Upper lobe of left lung (tissue), 4 donors: ENCODE measurements around the gene TSKU.

Experiments used
- EP300 ChIP-seq, 4 donors: sonication (generic); formaldehyde crosslinking; IDR thresholded peaks; one replicate each; pipeline ENCODE4 v1.5.1; 2017; ENCODE audit warnings: antibody characterized with exemption in 4 of 4, control low read depth in 2 of 4
- POLR2A ChIP-seq, 4 donors: fragments of 450-650 bp; IDR thresholded peaks; one replicate each; pipeline ENCODE4 v1.5.1; 2016 to 2017; ENCODE audit warnings: antibody characterized with exemption in 4 of 4, mild to moderate bottlenecking in 2 of 4
- POLR2AphosphoS5 ChIP-seq, 2 donors: sonication (generic); formaldehyde crosslinking; IDR thresholded peaks; one replicate each; pipeline ENCODE4 v1.5.1; 2017; ENCODE audit warnings: antibody characterized with exemption in 2 of 2
- TF ChIP-seq, protein P1 (sequence below), 6 experiments: fragments of 450-650 bp in 4 of 6; fragments of 200-600 bp in 2 of 6; sonication (generic) in 2 of 6; IDR thresholded peaks; one replicate each; pipeline ENCODE4 v1.5.1; 2016 to 2019; ENCODE audit warnings: antibody characterized with exemption in 6 of 6

DNA sequence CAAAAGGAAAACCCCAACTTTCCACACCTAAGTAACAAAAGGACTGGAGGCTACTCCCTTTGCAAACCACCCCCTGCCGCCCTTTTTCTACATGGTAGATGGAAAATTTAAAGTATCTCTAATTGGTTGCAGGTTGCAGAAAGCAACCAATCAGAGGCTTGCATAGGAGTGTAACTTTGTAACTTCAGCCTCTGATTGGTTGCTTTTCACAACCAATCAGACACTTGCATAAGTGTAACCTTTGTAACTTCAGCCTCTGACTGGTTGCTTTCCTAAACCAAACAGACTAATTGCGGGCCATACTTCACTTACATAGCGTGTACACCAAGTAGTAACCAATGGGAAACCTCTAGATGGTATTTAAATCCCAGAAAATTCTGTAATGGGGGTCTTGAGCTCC, 60.8 kb downstream of the TSKU start:
- TF ChIP-seq, protein P1, sequence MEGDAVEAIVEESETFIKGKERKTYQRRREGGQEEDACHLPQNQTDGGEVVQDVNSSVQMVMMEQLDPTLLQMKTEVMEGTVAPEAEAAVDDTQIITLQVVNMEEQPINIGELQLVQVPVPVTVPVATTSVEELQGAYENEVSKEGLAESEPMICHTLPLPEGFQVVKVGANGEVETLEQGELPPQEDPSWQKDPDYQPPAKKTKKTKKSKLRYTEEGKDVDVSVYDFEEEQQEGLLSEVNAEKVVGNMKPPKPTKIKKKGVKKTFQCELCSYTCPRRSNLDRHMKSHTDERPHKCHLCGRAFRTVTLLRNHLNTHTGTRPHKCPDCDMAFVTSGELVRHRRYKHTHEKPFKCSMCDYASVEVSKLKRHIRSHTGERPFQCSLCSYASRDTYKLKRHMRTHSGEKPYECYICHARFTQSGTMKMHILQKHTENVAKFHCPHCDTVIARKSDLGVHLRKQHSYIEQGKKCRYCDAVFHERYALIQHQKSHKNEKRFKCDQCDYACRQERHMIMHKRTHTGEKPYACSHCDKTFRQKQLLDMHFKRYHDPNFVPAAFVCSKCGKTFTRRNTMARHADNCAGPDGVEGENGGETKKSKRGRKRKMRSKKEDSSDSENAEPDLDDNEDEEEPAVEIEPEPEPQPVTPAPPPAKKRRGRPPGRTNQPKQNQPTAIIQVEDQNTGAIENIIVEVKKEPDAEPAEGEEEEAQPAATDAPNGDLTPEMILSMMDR (IDR thresholded peaks at IDR 0.05): no peak
- TF ChIP-seq POLR2A (IDR thresholded peaks at IDR 0.05): no peak
- TF ChIP-seq POLR2AphosphoS5 (IDR thresholded peaks at IDR 0.05): no peak
- TF ChIP-seq EP300 (IDR thresholded peaks at IDR 0.05): no peak
